Ureter (tissue), 1 donor: ENCODE data around the gene KLHL29. TPM values are rescaled to one million over a fixed set of nuclear protein-coding genes. Genes with fewer than 3 reads are reported as not detected.
A peak's percentile ranks its signal among the peaks of the same experiment; 100 is the strongest.

Experiments used
- DNase-seq: peaks from one replicate; pipeline ENCODE4 v3.0.0-alpha.2; 2020; ENCODE audit warnings: low spot score
- total RNA-seq: library from RNA; stranded (reverse); gene quantifications from one replicate; pipeline ENCODE4 v1.2.4, GENCODE V29; 2023
- donor health status: DM: yes; HTN: yes; CAD: no.

Gene KLHL29
- total RNA-seq, 1 donor from 2014 or later: 16.8 TPM

DNA sequence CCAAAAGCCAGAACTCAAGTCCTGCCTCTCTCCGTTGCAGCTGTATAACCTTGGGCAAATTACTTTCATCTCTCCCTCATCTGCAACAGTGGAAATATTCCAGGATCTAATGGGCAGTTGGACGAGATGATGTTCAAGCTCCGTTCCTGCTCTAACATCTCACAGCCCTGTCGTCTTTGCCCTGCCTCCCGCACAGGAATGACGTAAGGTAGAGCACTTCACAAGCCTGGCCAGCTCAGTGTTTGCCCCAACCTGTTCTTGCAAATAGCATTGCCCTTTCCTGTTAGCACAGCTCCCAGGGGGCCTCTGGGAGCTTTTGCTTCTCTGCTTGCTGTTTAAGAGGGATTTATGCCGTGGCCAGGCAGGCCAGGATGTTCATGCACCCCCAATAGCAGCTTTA, 107.9 kb downstream of the KLHL29 start:
- peak; percentile 69 for DNase-seq

DNA sequence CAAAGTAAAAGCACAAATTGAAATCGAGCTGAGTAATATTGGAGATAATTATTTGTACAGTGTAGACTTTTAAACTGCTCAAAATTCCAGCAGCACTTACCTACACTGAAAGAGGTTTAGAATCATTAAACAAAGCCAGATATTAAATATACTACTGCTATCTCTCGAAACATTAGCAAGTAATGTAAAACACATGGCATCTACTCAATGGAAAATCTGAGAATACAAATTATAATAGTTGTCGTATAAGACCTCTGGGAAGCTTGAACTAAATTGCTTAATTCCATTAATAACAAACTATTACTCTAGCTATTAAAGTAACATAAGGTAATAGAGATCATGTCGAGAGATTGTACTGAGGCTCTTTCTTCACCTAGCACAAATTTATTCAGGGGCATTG, 108.9 kb downstream of the KLHL29 start:
- DNase-seq: no peak

- DNase-seq: no peak
These were observed 109.3 kb downstream of the KLHL29 start for GRCh38 chr2:23494286-23494685.

DNA sequence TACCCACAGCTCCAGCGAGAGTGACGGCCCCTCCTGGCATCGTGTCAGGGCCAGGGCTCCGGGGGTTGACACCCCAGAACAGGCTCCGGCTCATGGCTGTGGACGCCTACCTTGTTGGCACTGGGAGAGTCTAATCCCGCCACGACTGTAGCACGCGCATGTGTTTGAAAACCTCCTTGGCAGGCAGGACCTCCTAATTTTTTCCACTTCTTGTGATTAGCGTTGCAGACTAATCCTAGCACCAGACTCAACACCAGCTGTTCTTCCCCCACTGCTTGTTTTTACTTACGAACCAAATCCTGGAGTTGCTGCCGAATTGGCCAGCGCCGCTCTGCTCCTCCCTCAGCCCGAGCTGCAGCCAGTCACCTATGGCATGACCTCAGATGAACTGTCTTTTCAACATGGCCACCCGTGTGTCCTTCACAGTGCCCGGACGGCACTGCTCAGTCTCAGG, 110.7 kb downstream of the KLHL29 start:
- DNase-seq: no peak

GRCh38 chr2:23496456-23496855, 111.5 kb downstream of the KLHL29 start:
- no peak for DNase-seq

DNA sequence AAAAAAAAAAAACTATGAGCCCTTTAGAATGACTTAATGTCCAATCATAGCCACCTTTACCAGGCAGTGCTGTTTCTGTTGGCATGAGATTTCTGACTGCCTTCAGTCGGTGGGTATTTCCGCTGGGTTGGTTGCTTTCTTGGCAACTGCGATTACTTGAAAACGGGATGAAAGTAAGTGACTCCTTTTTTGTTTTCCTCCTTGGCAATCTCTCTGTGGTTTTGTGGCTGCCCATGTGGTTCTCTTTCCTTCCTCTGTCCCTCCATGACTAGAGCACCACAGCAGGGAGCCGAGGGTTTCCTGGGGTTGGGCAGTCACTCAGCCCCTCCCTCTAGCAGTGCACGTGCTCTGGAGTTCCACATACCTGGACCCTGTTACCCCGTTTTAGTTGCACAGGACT, 112.1 kb downstream of the KLHL29 start:
- DNase-seq: no peak

DNA sequence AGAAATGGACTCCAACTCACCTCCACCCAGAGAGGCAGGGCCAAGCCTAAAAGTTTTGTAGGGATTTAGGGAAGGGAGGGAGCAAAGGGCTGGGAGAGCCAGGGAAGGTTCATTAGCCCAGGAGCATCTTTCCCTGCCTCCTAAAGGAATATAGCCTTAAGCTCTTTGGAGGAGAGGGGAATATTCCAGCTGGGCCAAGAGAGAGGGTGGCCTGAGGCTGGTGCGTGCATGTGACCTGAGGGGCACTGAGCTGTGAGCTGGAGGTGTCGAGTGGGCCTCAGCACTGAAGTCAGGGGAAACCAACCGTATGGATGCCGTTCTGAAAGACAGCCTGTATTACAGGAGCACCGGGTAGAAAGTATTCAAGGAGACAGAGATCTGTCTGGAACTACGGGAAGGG, 112.6 kb downstream of the KLHL29 start:
- no peak for DNase-seq

GRCh38 chr2:23498943-23499342, 114.0 kb downstream of the KLHL29 start:
- DNase-seq: no peak

DNA sequence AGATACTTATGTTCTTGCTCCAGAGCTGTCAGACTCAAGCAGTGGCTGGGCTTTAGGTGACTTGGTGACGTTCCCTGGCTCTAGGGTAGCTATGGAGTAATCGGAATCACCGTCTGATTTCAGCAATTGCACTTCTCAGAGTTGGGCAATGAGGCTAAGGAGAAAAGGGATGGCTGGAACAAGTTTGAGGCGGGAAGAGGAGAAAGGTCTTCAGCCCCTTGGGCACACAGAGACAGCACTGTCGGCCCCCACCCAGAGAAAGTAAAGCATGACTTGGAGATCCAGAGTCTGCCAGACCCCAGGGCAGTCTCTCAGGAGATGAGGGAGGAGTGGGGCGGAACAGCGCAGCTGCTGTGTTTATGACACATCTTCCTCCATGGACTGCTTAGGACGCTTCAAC, 114.5 kb downstream of the KLHL29 start:
- DNase-seq: no peak

- DNase-seq: no peak
These were observed 115.9 kb downstream of the KLHL29 start for GRCh38 chr2:23500836-23501235.

GRCh38 chr2:23502096-23502495, 117.1 kb downstream of the KLHL29 start:
- no peak for DNase-seq

DNA sequence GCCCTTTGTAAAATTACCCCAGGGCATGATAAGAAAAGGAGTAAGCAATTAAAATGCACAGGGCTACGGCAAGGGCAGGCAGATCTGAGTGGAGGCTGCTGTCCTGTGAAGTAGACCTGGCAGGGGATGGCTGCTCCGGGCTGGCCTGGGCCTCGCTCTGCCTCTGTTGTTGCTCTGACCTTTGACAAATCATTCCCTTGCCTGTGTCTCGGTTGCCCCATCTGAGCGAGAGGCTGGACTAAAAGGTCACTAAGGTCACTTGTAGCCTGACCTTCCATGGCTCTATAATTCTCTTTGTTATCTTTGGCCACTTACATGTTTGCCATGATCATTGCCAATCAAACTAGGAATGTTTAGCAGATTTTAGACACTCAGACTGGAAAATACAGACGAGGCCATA, 118.1 kb downstream of the KLHL29 start:
- DNase-seq: no peak

DNA sequence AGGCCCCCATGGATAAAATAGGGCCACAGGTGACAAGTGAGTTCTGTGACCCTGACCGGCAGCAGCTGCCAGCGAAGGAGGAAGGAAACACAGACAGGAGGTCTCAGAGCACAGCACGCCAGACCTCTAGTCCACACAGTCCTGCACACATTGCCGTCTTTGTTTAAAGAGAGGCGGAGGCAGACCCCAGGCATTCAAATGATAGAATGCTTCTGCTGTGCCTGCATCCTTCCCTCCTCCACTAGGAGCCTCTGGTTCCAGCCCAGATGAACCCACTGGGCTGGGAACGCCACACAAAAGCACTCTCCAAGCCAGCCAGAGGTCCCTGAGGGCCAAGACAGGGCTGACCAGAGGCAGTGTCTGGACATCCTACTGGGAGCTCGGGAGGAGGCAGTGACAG, 118.7 kb downstream of the KLHL29 start:
- no peak for DNase-seq

- DNase-seq: no peak
These were observed 119.6 kb downstream of the KLHL29 start for GRCh38 chr2:23504591-23504990.

DNA sequence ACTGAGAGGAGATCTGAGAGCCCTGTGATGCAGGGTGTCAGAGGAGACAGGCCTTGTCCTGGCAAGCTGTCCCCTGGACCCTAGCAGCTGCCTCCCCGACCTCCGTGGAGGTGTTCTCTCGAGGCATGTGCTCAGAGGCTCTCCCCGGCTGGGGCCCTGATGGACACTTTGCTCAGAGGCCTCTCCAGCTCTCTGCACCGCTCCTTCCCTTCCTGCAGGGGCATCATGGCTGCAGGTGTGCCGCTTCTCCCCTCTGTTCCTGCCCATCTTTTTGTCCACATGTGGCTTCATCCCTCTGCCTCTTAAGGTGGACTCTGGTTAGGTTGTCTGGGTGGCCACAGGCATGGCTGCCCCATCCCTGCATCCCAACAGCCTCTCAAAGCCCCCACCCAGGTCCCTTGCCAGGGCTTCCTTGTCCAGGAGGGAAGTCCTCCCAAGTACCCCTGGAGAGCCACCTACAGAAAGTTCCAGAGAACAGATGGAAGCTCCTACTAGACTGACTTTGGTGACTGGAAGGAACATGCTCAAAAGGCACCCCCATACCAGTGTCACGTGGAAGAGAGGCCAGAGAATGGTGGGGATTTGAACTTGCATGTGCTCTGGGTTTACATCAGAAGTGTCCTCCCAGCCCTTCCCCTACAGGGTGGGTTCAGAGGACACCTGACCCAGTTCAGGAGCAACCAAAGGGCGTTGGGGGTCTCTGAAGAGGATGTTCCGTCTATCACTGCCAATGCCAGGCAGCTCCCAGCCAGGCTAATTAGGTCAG, 120.4 kb downstream of the KLHL29 start:
- no peak for DNase-seq

GRCh38 chr2:23505984-23506380, 121.0 kb downstream of the KLHL29 start:
- DNase-seq: no peak

DNA sequence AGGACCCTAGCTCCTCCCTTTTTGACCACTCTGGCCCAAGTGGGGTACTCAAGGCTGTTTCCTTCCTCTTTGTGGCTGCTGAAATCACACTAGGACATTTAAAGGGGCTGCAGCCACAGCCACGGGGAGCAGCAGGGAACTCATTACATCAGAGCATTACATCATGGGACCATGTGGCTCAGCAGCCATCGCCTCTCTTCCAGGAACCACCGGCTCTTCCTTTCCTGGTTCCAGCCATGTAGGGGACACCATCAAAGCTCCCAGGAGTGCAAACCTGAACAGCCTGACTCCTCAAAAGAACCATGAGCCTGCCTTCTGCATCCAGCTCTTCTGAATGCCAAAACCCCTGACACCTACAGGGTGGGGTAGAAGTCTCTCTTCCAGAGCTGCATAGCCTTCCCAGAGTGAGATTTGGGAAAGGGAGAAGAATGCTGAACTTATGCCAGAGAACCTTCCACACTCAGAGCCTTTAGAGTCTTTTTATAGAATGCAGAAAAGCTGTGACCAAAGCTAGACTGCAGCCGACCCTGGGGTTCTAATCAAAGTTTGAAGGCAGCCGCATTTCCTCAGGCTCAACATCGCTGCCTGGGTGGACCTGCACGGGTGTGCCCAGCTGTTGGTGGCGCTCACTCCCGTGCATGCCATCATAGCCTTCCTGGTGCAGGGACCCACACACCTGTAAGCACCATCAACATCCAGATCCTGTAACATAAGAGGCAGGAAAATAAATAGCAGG, 121.7 kb downstream of the KLHL29 start:
- no peak for DNase-seq

- DNase-seq: no peak
These were observed 122.5 kb downstream of the KLHL29 start for GRCh38 chr2:23507267-23508065.

- DNase-seq: no peak
These were observed 123.0 kb downstream of the KLHL29 start for GRCh38 chr2:23508066-23508390.

DNA sequence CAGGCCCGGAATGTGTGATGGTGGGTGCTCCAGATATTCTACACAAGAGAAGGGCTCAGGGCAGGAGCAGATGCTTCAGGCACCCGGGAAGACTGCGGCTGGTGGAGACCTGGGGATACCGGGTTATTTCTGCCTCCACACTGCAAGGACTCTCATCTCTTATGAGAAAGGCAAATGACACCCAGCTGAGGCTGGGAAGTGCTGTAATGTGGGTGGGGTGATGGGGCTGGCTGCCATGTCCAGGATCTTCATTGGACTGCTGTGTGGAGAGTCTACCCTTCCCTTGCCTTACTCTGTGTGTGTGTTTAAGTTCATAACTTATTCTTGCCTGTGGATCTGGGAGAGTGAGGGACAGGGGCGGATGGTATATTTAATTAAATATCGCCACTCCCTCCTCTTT, 124.1 kb downstream of the KLHL29 start:
- no peak for DNase-seq

DNA sequence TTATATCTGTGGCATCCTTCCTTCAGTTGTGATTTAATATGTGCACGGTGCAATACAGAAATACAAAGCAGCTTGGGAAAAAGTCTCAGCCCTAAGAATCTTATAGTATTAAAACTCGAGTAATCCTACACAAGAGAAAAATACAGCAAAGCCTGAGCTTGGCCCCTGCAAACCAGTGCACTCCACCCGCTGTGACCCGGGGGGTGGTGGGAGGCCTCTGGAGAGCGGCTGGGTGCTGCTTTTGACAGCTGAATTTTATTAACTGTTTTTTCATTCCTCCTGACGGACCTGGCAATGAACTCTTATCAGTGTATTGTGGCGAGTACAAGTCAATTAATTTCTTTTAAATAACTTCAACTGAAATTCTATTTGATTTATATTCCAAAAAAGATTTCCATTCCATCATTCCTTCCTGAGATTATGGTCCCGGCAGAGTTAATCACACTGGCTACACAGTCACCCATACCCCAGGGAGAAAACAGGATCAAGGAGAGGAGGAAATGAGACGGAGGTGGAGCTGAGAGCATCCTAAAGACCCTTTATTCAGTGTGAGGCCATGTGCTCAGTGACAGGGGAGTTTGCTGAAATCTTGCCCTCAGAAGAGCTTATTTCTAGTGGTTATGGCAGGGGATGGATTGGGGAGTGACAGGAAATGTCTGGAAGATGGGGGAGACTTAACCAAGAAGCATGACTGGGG, 124.8 kb downstream of the KLHL29 start:
- DNase-seq: no peak

DNA sequence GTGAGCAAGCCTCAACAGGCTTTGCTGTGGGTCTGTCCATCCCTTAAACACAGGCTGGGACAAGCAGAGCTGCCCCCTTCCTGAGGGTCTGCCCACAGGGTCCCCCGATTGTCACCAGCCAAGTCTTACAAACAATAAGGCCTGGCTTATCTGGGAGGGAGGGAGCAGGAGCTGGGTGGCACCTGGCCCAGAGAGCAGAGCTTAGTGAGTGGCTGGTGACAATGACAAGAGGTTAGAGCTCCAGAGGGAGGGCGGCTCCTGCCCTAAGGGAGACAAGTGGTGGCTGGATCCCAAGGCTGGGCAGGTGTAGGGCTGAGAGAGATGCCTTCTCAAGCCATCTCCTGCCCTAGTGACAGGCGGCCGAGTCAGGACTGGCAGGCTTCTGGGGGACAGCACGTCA, 125.5 kb downstream of the KLHL29 start:
- DNase-seq: no peak
